CD4-positive, alpha-beta T cell treated with Interferon alpha-2 for 1 hour (primary cell): Measurements from ENCODE around the gene HERC6.
"Not testable (repeated sequence)": the region's sequence is repeated elsewhere in the genome, so short reads cannot be mapped to it uniquely, and the experiment has no call there.

Experiments
- DNase-seq, 2 donors: peaks; one replicate each; pipeline ENCODE4 v3.0.0-alpha.2; 2020 to 2022

Gene HERC6

GRCh38 chr4:88391703-88392102, 13.1 kb downstream of the HERC6 start:
- no peak for DNase-seq

GRCh38 chr4:88396681-88397080, 18.0 kb downstream of the HERC6 start:
- DNase-seq, result no peak

GRCh38 chr4:88398381-88398780, 19.7 kb downstream of the HERC6 start:
- no peak for DNase-seq

- DNase-seq, result no peak
Observed at GRCh38 chr4:88409206-88409605, 30.6 kb downstream of the HERC6 start.

DNA sequence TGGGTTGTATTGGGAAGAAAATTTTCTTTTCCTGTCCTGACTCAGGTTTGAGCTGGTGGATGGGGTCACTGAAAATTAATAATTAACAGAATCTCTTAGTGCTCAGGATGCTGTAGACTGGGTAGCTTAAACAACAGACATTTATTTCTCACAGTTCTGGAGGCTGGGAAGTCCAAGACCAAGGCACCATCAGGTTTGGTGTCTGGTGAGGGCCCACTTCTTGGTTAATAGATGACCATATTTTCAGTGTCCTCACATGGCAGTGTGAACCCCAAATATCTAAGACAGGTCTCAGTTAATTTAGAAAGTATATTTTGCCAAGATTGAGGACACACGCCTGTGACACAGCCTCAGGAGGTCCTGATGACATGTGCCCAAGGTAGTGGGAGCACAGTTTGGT, 31.1 kb downstream of the HERC6 start:
- DNase-seq, result no peak

- no peak for DNase-seq
Observed at GRCh38 chr4:88411491-88412096, 32.9 kb downstream of the HERC6 start.

DNA sequence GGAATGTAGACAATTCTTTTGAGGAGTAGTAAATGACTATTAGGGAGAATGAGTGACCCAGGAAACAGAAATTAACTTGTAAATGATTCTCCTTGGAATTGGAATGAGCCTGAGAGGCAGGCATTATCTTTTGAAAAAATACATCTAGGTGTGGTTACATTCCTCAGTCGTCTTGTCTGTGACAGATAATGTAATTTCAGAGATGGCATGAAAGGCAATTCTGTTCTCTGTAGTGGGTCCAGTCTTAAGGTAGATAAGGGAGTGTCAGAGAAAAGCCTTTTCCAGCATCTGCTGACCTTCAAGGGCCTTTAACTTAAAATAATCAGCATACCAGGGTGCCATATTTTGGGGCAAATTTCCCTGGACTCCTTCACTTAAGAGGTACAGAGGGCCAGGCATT, 35.1 kb downstream of the HERC6 start:
- no peak for DNase-seq

DNA sequence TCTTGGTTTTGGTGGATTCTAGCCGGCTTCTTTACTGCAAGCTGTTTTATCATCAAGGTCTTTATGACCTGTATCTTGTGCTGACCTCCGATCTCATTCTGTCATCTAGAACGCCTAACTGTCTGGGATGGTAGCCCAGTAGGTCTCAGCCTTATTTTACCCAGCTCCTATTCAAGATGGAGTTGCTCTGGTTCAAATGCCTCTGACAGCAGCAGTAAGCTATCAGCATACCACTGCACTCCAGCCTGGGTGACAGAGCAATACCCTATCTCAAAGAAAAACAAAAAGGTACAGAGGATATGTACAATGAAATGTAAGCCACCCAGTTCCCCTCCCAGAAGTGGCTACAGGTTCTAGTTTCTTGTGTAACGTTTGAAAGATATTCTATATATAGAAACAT, 36.1 kb downstream of the HERC6 start:
- no peak for DNase-seq

DNA sequence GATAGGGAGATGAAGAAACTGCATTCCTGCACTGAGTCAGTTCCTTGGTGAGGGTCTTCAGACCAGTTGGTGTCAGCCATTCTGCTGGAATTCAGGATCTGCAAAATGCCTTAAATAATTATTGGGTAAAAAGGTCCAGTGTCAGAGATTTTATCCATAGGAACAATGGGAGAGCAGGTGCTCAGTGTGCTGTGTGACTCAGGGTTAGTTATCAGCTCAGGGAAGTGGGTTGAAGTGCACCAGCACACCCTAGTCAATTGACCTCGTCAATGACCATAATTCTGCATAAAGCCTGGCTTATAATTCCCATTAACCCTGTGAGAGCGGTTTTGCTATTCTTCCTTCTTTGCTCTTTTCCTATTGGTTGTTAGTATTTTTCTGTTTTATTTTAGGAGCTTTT, 37.3 kb downstream of the HERC6 start:
- DNase-seq, result no peak

DNA sequence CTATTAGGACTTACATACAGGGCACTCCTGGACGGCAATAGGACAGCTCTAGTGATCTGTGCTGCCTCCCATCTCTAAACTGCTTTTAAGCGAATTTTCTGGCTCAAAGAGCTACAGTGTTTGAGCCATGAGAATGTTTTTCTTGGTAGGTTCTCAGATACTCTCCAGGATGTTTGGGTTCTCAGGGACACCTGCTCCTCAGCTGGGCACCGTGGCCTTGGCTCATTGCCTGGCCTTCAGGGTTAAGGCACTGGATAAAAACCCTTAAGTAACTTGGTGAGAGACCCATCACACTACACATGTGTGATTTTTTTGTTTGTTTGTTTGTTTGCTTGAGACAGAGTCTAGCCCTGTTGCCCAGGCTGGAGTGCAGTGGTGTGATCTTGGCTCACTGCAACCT, 39.8 kb downstream of the HERC6 start:
- no peak for DNase-seq

DNA sequence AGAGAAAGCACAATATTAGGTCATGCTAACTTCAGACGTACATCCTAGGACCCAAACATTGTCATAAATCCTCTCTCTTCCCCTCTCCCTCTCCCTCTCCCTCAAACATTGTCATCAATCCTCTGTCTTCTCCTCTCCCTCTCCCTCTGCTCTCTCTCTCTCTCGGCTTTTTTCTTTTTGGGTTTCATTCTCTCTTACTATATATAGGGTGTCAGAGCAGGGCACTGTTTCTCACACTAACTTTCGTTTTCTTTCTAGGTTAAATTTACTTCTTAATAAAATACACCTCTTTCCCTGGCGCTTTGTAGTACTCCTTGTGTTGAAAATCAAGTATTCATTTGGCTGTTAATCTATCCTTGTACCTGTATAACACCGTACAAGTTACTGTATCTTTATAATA, 41.2 kb downstream of the HERC6 start:
- DNase-seq, result no peak

GRCh38 chr4:88420844-88421243, 42.2 kb downstream of the HERC6 start:
- DNase-seq, result no peak

GRCh38 chr4:88422403-88422802, 43.8 kb downstream of the HERC6 start:
- no peak for DNase-seq

DNA sequence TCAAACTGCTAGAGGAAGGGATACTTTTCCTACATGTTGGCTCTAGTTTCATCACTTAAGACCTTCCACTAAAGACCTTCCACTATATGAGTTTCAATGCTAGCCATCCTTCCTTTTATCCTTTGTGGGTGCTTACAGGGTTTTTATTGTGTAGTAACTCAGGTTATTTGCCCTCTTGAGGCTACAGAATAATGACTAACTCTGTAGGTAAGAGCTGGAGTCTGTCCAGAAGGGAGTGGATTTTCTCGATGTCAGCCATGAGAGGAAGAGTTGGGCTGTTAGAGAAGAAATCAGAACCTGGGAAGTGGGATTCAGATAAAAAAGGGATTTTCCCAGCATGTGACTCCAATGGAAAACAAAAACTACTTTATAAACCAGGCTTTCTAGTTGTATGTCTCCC, 50.7 kb downstream of the HERC6 start:
- DNase-seq, result no peak

DNA sequence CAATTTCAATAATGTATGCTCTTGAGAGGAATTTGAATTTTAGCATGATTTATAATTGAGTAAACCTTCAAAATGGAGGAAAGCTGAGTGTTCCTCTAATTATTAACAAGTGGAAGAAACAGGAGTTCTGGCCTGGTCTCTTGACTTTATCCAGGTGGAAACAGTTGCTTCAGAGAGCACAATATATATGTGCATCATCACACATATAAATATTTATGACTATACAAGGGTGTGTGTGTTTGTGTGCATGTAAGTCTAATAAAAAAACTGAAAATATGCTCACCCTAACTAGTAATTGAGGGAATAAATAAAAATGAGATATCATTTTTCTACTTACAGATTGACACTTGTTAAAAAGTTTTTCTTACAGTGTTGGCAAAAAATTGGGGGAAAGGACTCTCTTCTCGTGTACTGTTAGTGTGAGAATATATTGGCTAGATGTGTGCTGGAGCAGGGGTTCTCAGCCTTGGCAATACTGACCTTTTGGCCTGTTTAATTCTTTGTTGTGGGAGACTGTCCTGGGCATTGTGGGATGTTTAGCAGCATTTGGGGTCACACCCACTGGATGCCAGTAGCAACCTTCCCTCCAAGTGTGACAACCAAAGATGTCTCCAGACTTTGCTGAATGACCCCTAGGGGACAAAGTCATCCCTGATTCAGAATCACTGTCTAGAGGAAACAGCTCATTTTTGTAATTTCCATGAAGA, 57.5 kb downstream of the HERC6 start:
- DNase-seq, result no peak

- DNase-seq, result not testable (repeated sequence)
Observed at GRCh38 chr4:88437873-88438272, 59.2 kb downstream of the HERC6 start.

- DNase-seq, result no peak
Observed at GRCh38 chr4:88439161-88439760, 60.6 kb downstream of the HERC6 start.

DNA sequence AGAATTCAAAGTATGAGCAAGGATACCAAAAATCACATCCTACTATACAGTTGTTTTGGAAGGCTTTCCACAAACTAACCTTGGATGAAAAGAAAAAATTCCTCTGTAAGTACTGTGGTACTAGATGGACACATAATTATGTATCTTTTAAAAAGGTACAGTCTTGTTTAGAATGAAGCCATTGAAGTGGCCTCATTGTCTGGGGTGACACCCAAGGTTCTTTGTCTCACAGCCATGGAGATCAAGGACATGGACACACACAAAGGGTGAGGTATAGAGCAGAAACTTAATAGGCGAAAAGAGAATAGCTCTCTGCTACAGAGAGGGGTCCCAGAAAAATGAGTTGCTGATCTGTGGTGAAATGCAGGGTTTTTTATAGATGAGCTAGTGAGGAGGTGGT, 61.5 kb downstream of the HERC6 start:
- DNase-seq, result no peak

- DNase-seq, result no peak
Observed at GRCh38 chr4:88441696-88442095, 63.0 kb downstream of the HERC6 start.

DNA sequence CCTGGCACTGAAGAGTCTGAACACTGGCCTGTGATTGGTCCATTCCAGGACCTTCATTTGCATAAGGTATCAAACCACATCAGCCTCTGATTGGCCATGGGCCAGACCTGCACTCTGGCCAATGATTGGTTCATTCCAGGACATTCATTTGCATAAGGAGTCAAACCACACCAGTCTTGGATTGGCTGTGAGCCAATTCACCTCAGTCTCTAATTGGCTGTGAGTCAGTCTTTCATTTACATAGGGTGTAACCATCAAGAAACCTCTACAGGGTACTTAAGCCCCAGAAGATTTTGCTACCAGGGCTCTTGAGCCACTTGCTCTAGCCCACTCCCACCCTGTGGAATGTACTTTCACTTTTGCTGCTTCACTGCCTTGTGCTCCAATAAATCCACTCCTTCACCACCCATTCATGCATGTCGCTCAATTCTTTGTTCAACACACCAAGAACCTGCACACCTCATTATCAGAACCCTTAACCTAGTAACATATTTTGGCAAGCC, 64.1 kb downstream of the HERC6 start:
- DNase-seq, result no peak

DNA sequence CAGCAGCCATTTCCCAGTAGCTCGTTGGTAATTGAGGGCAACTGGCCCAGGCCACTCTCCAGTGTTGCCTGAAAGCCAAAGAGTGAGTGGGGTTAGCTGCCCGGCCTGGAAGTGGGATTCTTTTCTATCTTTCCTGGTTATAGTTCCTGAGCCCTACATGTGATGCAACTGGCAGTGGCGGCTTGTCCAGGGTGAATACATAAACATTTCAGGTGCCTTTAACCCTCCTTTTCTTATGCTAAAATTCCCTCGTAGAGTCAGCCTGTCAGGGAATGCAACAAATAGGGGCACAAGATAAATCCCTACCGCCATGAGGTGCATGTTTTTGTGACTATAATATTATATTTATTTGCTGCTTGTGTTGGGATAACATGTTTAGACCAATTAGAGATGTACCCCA, 64.8 kb downstream of the HERC6 start:
- no peak for DNase-seq

DNA sequence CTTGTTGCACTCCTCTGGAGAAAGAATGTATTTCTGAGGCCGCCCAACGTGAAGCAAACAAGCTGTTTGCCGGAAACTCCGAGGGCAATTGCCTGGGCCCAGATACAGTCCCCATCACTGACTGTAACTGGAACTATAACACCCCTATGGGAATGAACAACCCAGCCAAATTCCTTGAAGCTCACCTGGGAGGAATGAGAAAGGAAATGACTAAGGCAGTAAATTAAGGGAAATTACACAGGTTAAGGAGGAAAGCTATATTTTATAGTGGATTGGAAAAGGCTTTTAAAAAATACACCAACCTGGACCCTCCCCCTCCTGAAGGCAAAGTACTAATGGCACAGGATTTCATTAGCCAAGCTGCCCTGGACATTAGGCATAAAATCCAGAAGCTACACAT, 66.6 kb downstream of the HERC6 start:
- no peak for DNase-seq

GRCh38 chr4:88446124-88446523, 67.5 kb downstream of the HERC6 start:
- DNase-seq, result no peak

DNA sequence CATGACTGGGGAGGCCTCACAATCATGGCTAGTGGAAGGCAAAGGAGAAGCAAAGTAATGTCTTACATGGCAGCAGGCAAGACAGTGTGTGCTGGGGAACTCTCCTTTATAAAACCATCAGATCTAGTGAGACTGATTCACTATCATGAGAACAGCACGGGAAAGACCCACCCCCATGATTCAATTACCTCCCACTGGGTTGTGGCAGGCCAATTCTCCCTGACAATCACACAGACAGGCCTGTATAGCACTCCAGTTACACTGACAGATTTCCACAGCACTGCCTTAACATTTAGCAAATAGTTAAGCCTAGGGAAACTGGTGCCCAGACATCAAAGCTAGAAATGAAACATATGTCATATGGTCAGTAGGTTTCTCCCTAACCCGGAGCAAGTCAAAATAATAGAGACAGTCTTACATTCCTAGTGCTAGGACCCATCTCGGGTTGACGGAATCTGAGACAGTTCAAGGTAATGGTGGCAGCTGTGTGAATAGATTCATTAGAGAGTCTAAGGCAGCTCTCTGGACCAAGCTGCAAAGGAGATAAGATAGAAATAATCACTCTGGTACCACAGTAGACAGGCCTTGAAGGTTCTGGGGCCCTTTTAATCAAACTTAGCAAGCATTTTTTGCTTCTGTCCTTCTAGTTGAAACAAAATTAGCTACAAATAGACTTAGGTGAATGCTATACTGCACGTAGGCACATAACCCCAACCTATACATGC, 68.9 kb downstream of the HERC6 start:
- DNase-seq, result no peak
